ENCODE measurements around the gene DLK2. TPM values are rescaled to one million over a fixed set of nuclear protein-coding genes. Genes with fewer than 3 reads are reported as not detected.

Gene DLK2
- total and polyA plus RNA-seq, 2 of the 13 experiments (the other 11 are each of a cell fraction or from before 2014, with no cell fraction given): 1.2 to 3.8 TPM

GRCh38 chr6:43435682-43436437 is 19.5 kb downstream of the DLK2 start (continued):
- TF ChIP-seq CREB3 (CRISPR knock-in tag; IDR thresholded peaks at IDR 0.05) (no peak), MED13 (CRISPR knock-in tag; IDR thresholded peaks at IDR 0.05) (no peak), SCMH1 (CRISPR knock-in tag; IDR thresholded peaks at IDR 0.05; ENCODE audit: borderline replicate concordance) (no peak), ZXDC (CRISPR knock-in tag; IDR thresholded peaks at IDR 0.05) (0 out of 2 replicates have a peak, but pooled peaks have one; percentile 40), AGO2 (optimal IDR thresholded peaks at IDR 0.05; ENCODE audit: low read depth, low read length) (peak; percentile 37), PHF8 (CRISPR knock-in tag; IDR thresholded peaks at IDR 0.05) (no peak), ZKSCAN5 (CRISPR knock-in tag; IDR thresholded peaks at IDR 0.05) (no peak), SMYD3 (CRISPR knock-in tag; IDR thresholded peaks at IDR 0.05) (no peak), ZNF256 (CRISPR knock-in tag; conservative IDR thresholded peaks at IDR 0.05) (no peak), ZNF749 (CRISPR knock-in tag; IDR thresholded peaks at IDR 0.05; ENCODE audit: borderline replicate concordance) (no peak), ZSCAN31 (CRISPR knock-in tag; IDR thresholded peaks at IDR 0.05; ENCODE audit: low read depth) (no peak), ATRX (CRISPR knock-in tag; IDR thresholded peaks at IDR 0.05; ENCODE audit: borderline replicate concordance) (0 out of 2 replicates have a peak, but pooled peaks have one; percentile 34), ZNF567 (CRISPR knock-in tag; IDR thresholded peaks at IDR 0.05; ENCODE audit: borderline replicate concordance) (0 out of 2 replicates have a peak, but pooled peaks have one; percentile 73), EEA1 (CRISPR knock-in tag; IDR thresholded peaks at IDR 0.05; ENCODE audit: borderline replicate concordance) (no peak), HINFP (CRISPR knock-in tag; IDR thresholded peaks at IDR 0.05; ENCODE audit: low read depth) (no peak), SNAI1 (CRISPR knock-in tag; IDR thresholded peaks at IDR 0.05; ENCODE audit: borderline replicate concordance) (peak; percentile 81; the same call in 1 of the 2 replicates), YEATS2 (CRISPR knock-in tag; IDR thresholded peaks at IDR 0.05; ENCODE audit: borderline replicate concordance) (no peak), TFE3 (CRISPR knock-in tag; IDR thresholded peaks at IDR 0.05) (no peak), HDAC1 (CRISPR knock-in tag; IDR thresholded peaks at IDR 0.05) (no peak), TFDP2 (CRISPR knock-in tag; IDR thresholded peaks at IDR 0.05) (no peak)
